NOMO-1 treated with dmso at 0.1 percent for 144 hours (cell line): ENCODE data around the gene SUSD4.

Source experiments
- DNase-seq: peaks from one replicate; lab custom pipeline; 2025; ENCODE audit not compliant: unreplicated experiment; lab: John Stamatoyannopoulos, UW

SUSD4 gene

DNA sequence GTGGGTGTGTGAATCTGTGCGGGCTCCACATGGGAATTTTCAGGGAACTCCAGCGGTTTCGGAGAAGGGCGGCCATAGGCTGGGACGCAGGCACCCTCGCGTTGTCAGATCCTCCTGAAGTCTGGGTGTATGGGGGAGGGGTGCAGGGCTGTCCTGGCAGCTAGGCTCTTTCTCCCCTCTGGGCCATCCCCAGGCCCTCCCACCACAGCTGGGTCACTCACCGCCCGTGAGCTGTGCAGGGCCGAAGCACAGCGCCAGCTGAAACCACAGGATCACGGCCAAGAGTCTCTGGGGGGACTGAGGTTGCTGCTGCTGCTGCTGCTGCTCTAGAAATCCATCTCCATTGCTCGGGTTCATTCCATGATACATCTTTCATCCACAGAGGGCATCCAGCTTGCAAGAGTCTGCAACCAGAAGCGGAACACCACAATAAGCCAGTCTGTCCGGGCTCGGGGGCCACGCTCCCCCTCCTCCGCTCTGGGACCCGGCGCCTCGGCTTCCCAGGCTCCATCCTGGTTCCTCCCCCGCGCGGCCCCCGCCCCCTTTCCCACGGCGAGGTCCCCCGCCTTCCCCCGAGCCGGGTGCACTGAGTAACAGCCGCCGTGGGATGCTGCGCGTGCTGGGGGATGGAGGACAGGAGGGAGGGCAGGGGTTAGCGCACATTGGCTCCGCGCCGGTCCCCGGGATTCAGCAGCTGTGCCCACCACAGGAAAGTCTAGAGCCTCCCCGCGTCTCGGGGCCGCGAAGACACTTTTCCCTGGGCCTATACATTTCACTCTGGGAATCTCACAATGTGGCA lies 720 bp downstream of the SUSD4 start:
- no peak for DNase-seq

DNA sequence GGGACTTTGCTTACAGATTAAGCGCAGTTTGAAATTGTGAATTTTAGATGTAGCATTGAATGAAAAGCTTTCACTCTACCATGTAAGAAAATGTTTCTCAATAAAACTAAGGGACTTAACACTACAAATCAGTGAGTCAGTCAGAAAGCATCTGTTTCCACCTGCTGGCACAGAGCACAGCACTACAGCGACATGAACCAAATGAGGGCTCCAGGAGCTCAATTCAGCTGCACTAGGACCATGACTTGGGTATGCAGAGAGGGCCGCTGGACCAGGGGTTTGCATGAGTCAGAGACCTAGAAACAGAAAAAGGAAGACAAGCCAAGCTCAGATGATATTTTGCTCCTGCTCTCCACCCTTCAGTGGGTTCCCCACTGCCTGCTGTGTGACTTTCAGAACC lies 5.2 kb downstream of the SUSD4 start:
- DNase-seq: no peak

DNA sequence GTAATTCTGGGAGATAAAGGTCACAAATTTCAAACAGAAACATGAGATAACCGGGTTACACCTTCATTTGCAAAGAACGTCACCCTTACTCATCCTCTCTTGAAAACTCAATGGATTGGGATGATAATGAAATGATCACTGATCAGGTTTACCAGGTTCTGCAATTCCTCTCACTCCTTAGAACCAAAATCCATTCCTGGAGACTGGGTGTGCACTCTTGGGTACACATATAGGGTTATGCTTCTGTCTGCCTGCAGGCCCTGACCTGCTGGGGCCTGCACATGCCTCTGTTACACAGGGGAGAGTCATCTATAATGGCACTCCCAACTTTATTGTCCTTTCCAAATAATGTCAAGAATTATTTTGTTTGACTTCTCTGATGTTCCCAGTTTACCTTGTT lies 8.3 kb downstream of the SUSD4 start:
- no peak for DNase-seq

DNA sequence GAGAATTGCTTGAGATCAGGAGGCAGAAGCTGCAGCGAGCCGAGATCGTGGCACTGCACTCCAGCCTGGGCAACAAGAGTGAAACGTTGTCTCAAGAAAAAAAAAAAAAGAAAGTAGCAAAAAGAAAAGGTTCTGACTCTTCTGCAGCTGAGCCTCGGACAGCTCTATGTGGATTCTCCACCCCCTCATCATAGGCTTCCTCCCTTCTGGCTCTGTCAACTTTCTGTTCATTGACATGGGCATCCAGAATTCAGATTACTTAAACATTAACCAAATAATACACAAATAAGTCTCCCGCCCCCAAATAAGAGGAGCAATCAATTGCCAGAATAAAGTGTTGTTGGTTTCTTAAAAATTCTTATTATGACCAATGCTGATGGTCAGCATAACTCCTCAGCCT lies 10.0 kb downstream of the SUSD4 start:
- DNase-seq: no peak

DNA sequence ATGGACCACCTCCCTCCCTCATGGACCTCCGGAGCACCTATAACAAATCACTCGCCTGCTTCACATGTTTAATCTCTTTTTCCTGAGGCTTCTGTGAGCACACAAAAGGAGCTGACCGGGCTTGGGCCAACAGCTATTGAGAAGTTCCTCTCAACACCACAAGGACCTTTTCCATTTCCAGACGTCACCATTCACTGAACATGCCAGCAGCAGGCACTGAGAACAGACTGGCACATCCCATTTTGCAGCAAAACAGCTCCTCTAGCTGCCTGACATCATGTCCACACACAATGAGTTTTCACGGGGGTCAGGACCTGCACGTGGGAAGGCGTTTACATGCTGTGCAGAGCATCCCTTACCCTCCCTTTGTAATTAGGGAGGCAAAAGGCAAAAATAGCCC lies 11.0 kb downstream of the SUSD4 start:
- DNase-seq: no peak

DNA sequence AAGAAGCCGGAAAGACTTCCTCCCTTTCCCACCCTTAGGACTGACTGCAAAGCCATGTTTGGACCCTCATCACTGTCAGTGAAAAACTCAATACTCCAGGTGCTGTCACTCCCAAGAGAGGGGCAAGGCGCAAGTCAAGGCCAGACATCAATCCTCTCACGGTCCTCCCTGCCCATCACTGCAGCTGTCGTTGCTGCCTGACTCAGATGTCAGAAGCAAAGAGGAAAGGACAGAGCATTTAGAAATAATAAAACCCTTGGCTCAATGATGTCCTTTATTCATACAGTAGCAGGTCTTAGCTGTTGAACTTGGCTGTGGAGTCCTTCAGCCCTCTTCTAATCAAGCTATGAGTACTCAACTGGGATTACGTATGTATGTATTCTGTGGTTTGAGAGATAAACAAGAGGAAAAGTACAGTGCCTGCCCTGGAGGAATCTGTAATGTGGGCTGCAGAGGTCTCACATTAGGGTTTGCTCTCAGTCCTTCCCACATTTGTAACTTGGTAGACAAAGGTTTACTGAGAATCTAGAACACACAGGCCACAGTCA lies 13.5 kb downstream of the SUSD4 start:
- no peak for DNase-seq

DNA sequence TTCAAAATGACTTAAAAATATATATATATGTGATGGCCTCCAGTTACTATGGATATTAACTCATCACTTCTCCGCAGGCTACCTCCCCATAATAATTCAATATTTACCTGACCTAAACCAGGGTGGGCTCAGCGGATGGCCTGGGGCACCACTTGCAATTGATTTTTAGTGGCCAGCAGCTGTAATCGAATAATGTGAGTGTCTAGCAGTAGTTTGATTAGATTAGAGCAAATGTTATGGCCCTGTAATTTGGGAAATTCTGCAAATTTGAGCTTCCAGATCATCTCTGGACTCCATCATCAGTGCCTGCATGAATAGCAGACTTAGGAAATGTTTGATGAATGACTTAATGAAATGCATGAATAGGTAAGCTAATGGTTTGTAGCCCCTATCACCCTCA lies 14.7 kb downstream of the SUSD4 start:
- DNase-seq: no peak

DNA sequence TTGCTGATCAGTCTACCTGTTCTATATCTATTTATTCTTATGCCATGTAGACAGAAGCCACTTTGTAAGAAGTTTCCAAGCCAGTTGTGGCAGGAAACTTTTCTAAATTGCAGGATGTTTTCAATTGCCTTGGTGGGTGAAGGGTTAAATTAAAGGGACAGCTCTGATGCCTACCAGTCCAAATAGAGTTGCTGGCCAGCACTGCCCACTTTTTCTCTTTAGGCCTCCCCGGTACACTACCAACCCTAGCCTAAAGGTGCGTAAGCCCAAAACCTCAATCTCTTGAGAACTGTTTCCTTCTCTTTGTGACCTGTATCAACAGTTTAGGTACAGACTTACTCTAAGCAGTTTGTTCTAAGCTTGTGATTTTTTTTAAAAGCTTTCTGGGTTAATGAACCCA lies 15.5 kb downstream of the SUSD4 start:
- no peak for DNase-seq

DNA sequence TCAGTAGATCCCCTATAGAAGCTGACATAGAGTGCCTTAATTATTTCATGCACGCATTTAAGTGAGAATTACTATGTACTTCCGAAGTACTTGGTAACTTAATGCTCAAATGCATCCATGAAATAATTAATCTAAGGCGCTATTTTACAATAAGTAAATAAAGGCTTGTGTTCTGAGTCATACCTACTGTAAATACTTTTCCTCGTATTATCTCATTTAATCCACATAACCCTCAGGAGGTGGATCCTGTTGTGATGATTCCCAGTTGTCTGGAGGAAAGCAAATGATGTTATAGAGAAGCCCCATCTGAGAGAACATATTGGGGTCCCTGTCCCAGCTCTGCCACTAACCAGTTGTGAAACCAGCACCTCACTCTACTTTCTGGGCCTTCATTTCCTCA lies 16.4 kb downstream of the SUSD4 start:
- DNase-seq: no peak

DNA sequence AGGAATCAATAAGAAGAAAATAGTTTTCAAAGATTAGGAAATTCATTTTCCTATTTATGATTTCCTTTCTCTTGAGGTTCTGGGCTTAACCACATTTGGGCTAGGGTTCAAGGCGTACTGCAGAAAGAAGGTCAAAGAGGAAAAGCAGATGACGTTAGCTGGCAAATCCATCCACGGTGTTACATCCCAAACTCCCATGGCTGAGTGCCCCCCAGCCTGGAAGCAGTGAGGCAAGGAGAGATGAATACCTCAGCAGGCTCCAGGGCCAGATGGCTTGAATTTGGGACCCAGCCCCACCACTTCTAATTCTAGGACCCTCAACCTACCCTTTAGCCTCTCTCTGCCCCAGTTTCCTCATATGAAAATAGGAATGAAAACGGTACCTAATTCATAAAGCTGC lies 17.7 kb downstream of the SUSD4 start:
- no peak for DNase-seq

DNA sequence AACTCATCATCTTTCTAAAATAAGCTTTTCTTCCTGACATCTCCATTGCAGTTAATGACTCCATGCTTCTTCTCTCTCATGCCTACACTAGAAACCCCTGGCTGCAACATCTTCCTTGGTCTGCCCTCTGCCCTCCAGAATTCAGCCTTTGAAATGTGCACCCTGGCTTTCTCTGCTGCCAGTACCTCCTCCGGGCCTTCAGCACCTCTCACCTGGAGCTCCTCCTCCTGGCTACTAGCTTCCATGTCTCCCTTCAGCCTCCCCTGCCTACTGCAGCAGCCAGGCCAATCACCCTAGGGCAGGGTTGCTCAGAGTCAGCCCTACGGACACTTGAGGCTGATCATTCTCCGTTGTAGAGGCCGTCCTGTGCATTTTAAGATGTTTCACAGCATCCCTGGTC lies 18.3 kb downstream of the SUSD4 start:
- no peak for DNase-seq

DNA sequence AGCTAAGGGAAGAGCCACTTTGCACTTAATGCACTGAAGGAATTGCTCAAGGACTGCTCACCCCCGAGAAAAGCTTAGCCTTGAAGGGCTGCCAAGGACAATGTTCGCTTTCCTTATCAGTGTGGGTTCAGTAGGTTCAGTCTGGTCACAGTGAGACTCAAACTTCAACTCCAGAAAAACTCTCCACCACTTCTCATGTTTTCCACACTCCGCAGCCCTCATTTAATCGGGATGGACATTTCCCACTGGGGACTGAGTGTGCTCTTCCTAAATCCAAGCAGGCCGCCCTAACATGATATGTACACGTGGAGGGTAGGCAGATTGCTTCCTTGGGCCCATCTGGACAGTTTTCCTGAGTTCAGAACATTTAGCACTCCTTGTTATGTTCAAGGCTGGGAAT lies 19.5 kb downstream of the SUSD4 start:
- DNase-seq: no peak

DNA sequence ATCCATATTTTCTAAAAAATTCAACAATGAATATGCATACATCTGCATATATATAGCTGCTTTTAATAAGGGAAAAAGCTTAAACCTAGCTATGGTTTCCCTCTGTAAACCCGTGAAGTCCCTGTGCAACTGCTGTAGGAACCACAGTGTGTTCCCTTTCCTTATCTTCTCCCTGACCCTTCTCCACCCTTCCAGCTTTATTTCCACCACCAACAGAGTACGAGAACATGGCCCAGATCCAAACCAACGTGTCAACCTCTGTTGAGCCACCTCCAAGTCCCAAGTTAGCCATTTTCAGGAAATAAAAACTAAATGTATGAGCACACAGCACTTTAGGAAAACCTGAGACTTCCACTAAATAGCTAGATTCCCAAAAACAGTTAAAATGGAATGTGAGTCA lies 20.3 kb downstream of the SUSD4 start:
- DNase-seq: no peak

DNA sequence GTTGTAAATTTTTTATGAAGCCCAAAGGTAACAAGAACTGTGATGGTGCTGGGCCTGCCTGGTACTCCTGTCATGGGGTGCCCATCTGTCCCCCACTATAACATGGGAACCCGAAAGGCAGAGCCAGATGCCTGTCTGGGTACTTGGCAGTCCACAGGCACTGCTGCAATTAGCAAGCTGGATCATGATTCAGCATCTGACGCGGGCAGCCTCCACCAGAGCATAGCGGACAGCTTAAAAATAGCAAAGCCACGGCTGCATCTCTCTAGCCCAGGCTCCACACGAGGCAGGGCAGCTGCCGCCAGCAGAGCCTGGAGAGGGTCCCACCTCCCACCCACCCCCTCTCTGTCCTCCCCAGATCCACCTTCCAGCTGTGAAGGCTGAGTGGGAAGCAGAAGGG lies 22.9 kb downstream of the SUSD4 start:
- DNase-seq: no peak

DNA sequence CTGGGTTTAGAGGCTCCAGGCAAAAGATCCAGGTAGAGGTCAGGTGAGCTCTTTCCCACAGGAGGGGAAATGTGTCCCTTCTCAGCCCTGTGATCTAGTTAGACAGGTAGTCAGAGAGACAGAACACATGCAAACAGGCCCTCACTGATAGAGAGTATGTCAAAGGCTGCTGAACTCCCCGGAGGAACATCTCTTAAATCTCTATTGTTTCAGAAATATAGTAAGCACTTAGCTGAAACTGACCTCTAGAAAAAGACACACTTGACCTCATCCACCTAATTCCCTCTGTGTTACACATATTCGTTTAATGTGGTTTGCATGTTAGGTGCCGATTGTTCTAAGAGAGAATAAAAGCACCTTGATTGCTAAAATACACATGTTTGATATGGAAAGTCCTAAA lies 23.3 kb downstream of the SUSD4 start:
- no peak for DNase-seq

DNA sequence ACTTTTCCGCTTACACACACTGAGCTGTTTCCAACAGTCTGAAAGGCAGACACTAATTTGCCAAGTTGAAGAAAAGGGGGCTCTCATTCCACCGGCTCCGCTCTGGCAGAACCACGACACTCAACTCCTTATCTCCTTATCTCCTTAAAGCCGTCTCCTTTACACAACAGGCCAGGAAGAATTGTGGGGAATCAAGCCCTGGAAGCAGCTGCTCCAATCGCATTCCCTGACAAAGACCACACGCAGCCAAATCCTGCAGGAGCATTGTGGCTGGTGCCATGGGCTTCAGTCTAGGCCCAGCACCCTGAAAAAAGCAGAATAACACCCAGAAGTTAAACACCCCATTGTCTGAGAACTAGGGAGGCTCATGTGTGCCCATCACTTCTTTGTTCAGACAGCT lies 24.1 kb downstream of the SUSD4 start:
- DNase-seq: no peak

DNA sequence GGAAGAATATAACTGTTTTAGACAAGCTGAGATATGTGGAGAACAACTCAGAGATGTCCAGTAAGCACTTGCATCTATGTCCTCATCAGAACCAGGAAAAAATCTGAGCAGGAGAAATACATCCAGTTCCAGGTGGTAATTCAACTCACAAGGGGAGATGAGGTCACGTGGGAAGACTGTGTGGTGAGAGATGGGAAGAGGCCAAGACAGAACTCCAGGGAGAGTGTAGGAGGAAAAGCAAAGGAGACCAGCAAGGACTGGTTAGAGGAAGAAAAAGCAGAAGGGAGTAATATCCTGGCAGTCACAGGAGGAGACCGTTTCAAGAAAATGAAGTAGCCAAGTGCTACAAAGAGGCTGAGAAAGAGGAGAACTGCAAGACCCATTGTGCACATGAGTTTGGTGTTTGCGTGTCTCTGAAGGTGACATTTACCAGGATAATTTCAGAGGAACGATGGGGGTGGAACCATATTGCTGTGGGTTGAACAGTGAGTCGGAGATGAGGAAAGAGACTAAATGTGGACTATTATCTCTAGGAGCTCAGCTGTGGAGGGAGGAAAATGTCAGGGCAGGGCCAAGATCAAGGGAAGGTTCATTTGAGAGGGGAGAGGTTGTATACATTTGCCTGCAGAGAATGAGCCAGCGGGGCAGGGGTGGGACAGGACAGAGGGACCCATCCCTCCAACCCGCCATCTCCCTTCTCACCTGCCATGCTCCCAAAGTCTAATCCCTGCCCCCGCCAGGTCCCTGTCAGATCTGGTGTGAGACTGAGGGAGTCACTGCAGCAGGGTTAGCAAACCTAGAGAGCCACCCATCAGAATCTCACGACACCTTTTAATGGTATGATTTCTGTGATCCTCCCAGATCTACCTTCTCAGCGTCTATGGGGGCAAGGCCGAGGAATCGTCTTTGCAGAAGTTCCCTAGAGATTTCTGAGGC lies 24.9 kb downstream of the SUSD4 start:
- no peak for DNase-seq

DNA sequence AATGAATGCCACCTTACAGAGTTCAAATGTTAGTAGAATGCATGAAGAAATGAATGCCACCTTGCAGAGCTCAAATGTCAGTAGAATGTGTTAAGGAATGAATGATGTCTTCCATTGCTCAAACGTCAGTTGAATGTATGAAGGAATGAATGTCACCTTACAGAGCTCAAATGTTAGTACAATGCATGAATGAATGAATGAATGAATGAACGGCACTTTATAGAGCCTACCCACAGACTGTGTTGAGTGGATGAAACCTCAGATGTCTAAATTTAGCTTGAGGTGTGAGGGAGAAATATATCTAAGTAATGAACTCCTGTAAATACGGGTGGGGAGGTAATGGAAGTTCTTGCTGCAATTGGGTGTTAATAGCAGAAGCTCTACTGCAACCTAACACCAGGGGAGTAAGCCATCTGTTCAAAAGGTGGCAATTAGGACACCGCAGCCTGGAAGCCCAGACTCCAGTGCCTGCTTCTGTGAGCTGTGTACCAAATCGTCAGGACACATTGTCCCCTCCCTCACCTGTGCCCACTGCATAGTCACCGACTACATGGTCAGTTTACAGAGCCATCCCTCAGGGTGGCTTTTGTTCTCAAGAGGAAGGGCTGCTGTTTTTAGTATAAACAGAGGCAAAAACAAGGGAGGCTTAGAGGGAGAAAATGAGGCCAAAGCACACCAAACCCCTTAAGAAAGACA lies 26.7 kb downstream of the SUSD4 start:
- DNase-seq: no peak

DNA sequence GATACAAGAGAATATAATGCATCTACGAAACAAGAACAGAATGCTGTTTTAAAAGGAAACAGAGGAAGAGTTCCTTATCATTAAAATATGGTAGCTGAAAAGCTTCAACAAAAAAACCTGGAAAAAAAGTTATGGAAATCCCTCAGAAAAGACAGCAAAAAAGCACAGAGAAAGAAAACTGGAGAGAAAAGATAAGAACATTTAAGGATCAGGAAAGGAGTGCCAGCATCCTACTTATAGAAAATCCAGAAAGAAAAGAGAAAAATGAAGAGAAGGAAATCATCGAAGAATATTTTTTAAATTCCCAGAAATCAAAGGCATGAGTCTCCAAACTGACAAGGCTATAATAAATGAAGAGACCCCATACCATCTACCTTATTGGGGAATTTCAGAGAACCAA lies 29.8 kb downstream of the SUSD4 start:
- DNase-seq: no peak

DNA sequence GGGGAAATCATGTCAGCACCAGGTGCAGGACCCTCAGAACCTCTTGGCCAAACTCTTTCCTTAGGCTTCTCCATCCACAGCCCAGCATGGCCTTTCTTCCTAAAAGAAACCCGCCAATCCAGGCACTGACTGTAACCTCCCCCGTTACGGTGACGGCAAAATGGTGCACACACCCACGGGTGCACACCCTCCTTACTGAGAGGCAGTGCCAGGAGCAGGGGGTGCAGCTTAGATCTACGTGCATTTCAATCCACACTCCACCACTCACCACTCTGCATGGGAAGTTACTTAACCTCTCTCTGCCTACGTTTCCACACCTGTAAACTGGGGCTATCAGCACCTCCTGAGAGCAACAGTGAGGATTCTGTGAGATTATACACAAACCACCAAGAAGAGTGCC lies 31.0 kb downstream of the SUSD4 start:
- no peak for DNase-seq

DNA sequence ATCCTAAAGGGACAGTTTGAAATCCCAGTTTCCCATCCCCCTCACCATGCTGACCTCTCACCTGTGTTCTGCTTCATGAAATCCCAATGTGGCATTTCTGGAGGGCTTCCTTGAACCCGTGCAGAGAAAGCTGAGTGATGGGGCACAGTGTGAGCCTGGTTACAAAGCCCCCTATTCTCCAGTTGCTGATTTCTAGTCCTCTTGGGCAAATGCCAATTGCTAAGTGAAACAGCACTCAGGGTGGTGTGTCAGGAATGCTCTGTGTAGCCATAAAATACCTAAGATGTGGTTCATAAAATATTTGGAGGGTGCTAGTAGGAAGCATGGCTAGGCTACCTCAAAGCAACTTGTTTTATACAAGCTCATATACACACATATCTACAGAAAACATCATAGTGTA lies 32.0 kb downstream of the SUSD4 start:
- no peak for DNase-seq

DNA sequence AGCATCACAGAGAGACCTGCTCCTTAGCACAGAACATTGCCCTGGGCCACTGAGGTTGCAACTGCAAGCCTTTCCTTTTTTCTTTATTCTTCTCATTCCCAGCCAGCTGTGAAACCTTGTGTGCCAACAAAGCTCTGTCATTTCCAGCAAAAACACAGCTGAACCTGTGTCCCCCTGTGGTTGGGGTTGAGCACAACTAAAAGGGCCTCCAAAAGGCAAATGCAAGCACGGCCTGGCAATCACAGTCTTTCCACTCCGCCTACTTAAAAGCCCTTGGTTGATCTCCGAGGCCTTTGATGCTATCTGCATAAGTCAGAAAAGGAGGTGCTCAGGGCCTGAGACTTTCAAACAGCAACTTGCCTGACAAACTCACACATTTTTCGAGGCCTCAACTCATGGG lies 32.7 kb downstream of the SUSD4 start:
- DNase-seq: no peak
